Peyer's patch (tissue), 4 donors: Measurements from ENCODE around the gene MADCAM1.

Experiments used
- POLR2A ChIP-seq, 2 donors: fragments of 450-650 bp; IDR thresholded peaks; one replicate each; pipeline ENCODE4 v1.5.1; 2017; ENCODE audit warnings: antibody characterized with exemption in 2 of 2, mild to moderate bottlenecking in 2 of 2, moderate library complexity in 2 of 2
- TF ChIP-seq, protein P1 (sequence below), 6 experiments: fragments of 450-650 bp in 4 of 6; fragments of 200-600 bp in 2 of 6; sonication (generic) in 1 of 6; IDR thresholded peaks; one replicate each; pipeline ENCODE4 v1.5.1; 2017 to 2019; ENCODE audit warnings: antibody characterized with exemption in 6 of 6, mild to moderate bottlenecking in 3 of 6, moderate library complexity in 1 of 6

DNA sequence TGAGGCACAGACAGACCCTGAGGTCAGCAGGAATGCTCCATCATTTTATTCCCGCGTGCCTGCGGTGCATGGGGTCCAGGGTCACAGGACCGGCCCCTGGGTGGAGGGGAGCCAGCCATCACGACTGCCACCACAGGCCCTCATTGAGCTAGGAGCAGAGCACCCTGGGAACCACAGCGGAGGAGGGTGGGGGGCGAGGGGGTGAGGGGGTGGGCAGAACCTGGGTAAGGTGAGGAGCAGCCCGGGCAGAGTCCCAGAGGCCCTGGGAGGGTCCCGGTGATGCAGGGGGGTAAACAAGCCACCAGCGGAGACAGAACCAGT lies 1.2 kb upstream of the MADCAM1 start:
- TF ChIP-seq, protein P1, sequence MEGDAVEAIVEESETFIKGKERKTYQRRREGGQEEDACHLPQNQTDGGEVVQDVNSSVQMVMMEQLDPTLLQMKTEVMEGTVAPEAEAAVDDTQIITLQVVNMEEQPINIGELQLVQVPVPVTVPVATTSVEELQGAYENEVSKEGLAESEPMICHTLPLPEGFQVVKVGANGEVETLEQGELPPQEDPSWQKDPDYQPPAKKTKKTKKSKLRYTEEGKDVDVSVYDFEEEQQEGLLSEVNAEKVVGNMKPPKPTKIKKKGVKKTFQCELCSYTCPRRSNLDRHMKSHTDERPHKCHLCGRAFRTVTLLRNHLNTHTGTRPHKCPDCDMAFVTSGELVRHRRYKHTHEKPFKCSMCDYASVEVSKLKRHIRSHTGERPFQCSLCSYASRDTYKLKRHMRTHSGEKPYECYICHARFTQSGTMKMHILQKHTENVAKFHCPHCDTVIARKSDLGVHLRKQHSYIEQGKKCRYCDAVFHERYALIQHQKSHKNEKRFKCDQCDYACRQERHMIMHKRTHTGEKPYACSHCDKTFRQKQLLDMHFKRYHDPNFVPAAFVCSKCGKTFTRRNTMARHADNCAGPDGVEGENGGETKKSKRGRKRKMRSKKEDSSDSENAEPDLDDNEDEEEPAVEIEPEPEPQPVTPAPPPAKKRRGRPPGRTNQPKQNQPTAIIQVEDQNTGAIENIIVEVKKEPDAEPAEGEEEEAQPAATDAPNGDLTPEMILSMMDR (IDR thresholded peaks at IDR 0.05), result no peak
- no peak for TF ChIP-seq POLR2A (IDR thresholded peaks at IDR 0.05)
